ENCODE results near the gene DGKB.

DNA sequence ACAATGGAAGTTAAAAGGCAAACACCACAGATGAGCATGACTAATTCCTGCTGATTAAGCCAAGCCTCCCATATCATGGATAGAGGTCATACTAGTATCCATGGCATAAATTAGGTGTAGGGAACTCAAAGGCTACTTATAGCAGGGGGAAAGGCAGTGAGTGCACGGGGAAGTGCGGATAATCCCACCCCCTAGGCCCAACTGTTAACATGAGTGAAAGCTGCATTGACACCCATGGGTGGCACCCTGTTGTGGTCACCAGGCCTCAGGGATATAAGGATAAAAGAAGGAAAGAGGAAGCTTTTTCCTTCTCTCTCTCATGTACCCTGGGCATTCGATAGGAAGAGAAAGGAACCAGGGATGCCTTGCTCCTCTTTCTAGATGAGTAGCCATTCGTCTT lies 161.9 kb downstream of the DGKB start:
- TF ChIP-seq, protein P1, sequence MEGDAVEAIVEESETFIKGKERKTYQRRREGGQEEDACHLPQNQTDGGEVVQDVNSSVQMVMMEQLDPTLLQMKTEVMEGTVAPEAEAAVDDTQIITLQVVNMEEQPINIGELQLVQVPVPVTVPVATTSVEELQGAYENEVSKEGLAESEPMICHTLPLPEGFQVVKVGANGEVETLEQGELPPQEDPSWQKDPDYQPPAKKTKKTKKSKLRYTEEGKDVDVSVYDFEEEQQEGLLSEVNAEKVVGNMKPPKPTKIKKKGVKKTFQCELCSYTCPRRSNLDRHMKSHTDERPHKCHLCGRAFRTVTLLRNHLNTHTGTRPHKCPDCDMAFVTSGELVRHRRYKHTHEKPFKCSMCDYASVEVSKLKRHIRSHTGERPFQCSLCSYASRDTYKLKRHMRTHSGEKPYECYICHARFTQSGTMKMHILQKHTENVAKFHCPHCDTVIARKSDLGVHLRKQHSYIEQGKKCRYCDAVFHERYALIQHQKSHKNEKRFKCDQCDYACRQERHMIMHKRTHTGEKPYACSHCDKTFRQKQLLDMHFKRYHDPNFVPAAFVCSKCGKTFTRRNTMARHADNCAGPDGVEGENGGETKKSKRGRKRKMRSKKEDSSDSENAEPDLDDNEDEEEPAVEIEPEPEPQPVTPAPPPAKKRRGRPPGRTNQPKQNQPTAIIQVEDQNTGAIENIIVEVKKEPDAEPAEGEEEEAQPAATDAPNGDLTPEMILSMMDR (IDR thresholded peaks at IDR 0.05): no peak
- TF ChIP-seq POLR2A (IDR thresholded peaks at IDR 0.05) (no peak), EP300 (IDR thresholded peaks at IDR 0.05) (no peak)

Measured in ovary (tissue), 3 donors.